Activated naive CD4-positive, alpha-beta T cell treated with anti-CD3 and anti-CD28 coated beads, Interleukin-2, amount 50 U/mL, for 24 hours (primary cell): ENCODE data around the gene GAB4.
A peak's percentile ranks its signal among the peaks of the same experiment; 100 is the strongest.
"Not testable (repeated sequence)": the region's sequence is repeated elsewhere in the genome, so short reads cannot be mapped to it uniquely, and the experiment has no call there.

Experiments
- H3K27ac Mint-ChIP-seq: one replicate; pipeline ENCODE4 v1.8.0; 2021; ENCODE audit warnings: mild to moderate bottlenecking, mixed read lengths
- H3K27me3 Mint-ChIP-seq: one replicate; pipeline ENCODE4 v1.8.0; 2021; ENCODE audit warnings: mixed read lengths
- H3K36me3 Mint-ChIP-seq: one replicate; pipeline ENCODE4 v1.8.0; 2021; ENCODE audit warnings: mixed read lengths
- H3K4me1 Mint-ChIP-seq: one replicate; pipeline ENCODE4 v1.8.0; 2021; ENCODE audit warnings: mixed read lengths
- H3K4me3 Mint-ChIP-seq: one replicate; pipeline ENCODE4 v1.8.0; 2021; ENCODE audit warnings: mild to moderate bottlenecking, mixed read lengths
- H3K9me3 Mint-ChIP-seq: one replicate; pipeline ENCODE4 v1.8.0; 2021; ENCODE audit warnings: mixed read lengths

The GAB4 gene

GRCh38 chr22:16955081-16955480 lies 52.9 kb downstream of the GAB4 start:
- no peaks in the 10 kb centered on the region for H3K9me3 Mint-ChIP-seq
- no peaks in the 10 kb centered on the region for H3K36me3 Mint-ChIP-seq
- peaks cover 14% of the 10 kb centered on the region for H3K4me1 Mint-ChIP-seq
- H3K27ac Mint-ChIP-seq, result no peak overlapping the region
- H3K4me3 Mint-ChIP-seq, result no peak overlapping the region
- H3K27me3 Mint-ChIP-seq, result no peaks in the 10 kb centered on the region

- Mint-ChIP-seq H3K27ac (no peak overlapping the region), H3K4me1 (peaks cover 25% of the 10 kb centered on the region), H3K4me3 (no peak overlapping the region), H3K9me3 (no peaks in the 10 kb centered on the region), H3K27me3 (no peaks in the 10 kb centered on the region), H3K36me3 (no peaks in the 10 kb centered on the region)
Observed at GRCh38 chr22:16954060-16954403, 54.0 kb downstream of the GAB4 start.

- Mint-ChIP-seq H3K4me1 (peaks cover 28% of the 10 kb centered on the region), H3K27me3 (no peaks in the 10 kb centered on the region), H3K27ac (no peak overlapping the region), H3K36me3 (no peaks in the 10 kb centered on the region), H3K9me3 (no peaks in the 10 kb centered on the region), H3K4me3 (no peak overlapping the region)
Observed at GRCh38 chr22:16953206-16954059, 54.6 kb downstream of the GAB4 start.

GRCh38 chr22:16949561-16949960 lies 58.5 kb downstream of the GAB4 start:
- no peaks in the 10 kb centered on the region for H3K27me3 Mint-ChIP-seq
- no peak overlapping the region for H3K4me3 Mint-ChIP-seq
- H3K9me3 Mint-ChIP-seq, result no peaks in the 10 kb centered on the region
- H3K36me3 Mint-ChIP-seq, result no peaks in the 10 kb centered on the region
- peak overlapping the region; percentile 15 for H3K27ac Mint-ChIP-seq
- H3K4me1 Mint-ChIP-seq, result peaks cover 16% of the 10 kb centered on the region

GRCh38 chr22:16937811-16938210 lies 70.2 kb downstream of the GAB4 start:
- H3K4me1 Mint-ChIP-seq, result no peaks in the 10 kb centered on the region
- H3K27ac Mint-ChIP-seq, result no peak overlapping the region
- H3K27me3 Mint-ChIP-seq, result peaks cover 3% of the 10 kb centered on the region
- H3K4me3 Mint-ChIP-seq, result no peak overlapping the region
- no peaks in the 10 kb centered on the region for H3K9me3 Mint-ChIP-seq
- H3K36me3 Mint-ChIP-seq, result no peaks in the 10 kb centered on the region

GRCh38 chr22:16937209-16937608 lies 70.8 kb downstream of the GAB4 start:
- not testable (repeated sequence) for H3K4me1 Mint-ChIP-seq, H3K27me3 Mint-ChIP-seq, H3K4me3 Mint-ChIP-seq, H3K36me3 Mint-ChIP-seq, H3K27ac Mint-ChIP-seq, H3K9me3 Mint-ChIP-seq

GRCh38 chr22:16936625-16937024 lies 71.4 kb downstream of the GAB4 start:
- Mint-ChIP-seq H3K4me1 (no peaks in the 10 kb centered on the region), H3K27me3 (peaks cover 11% of the 10 kb centered on the region), H3K9me3 (no peaks in the 10 kb centered on the region), H3K36me3 (no peaks in the 10 kb centered on the region), H3K4me3 (no peak overlapping the region), H3K27ac (no peak overlapping the region)

- Mint-ChIP-seq H3K36me3 (no peaks in the 10 kb centered on the region), H3K9me3 (no peaks in the 10 kb centered on the region), H3K4me3 (no peak overlapping the region), H3K27me3 (peaks cover 18% of the 10 kb centered on the region), H3K27ac (no peak overlapping the region), H3K4me1 (no peaks in the 10 kb centered on the region)
Observed at GRCh38 chr22:16935209-16935608, 72.8 kb downstream of the GAB4 start.

GRCh38 chr22:16933291-16934282 lies 74.4 kb downstream of the GAB4 start:
- H3K4me1 Mint-ChIP-seq, result no peaks in the 10 kb centered on the region
- H3K27ac Mint-ChIP-seq, result no peak overlapping the region
- H3K9me3 Mint-ChIP-seq, result no peaks in the 10 kb centered on the region
- H3K27me3 Mint-ChIP-seq, result peaks cover 23% of the 10 kb centered on the region
- H3K4me3 Mint-ChIP-seq, result no peak overlapping the region
- no peaks in the 10 kb centered on the region for H3K36me3 Mint-ChIP-seq

GRCh38 chr22:16932577-16932976 lies 75.4 kb downstream of the GAB4 start:
- Mint-ChIP-seq H3K9me3 (no peaks in the 10 kb centered on the region), H3K27me3 (peaks cover 29% of the 10 kb centered on the region), H3K4me1 (no peaks in the 10 kb centered on the region)

GRCh38 chr22:16925407-16925966 lies 82.5 kb downstream of the GAB4 start:
- H3K27me3 Mint-ChIP-seq, result peaks cover 26% of the 10 kb centered on the region
- H3K4me3 Mint-ChIP-seq, result no peak overlapping the region
- no peaks in the 10 kb centered on the region for H3K4me1 Mint-ChIP-seq
- H3K9me3 Mint-ChIP-seq, result no peaks in the 10 kb centered on the region
- no peak overlapping the region for H3K27ac Mint-ChIP-seq
- H3K36me3 Mint-ChIP-seq, result no peaks in the 10 kb centered on the region

More at GRCh38 chr22:16932577-16932976, 75.4 kb downstream of the GAB4 start:
- H3K27ac Mint-ChIP-seq, result no peak overlapping the region
- no peaks in the 10 kb centered on the region for H3K36me3 Mint-ChIP-seq
- no peak overlapping the region for H3K4me3 Mint-ChIP-seq

- peaks cover 14% of the 10 kb centered on the region for H3K27me3 Mint-ChIP-seq
- no peaks in the 10 kb centered on the region for H3K36me3 Mint-ChIP-seq
- H3K4me3 Mint-ChIP-seq, result no peak overlapping the region
- no peaks in the 10 kb centered on the region for H3K9me3 Mint-ChIP-seq
- no peaks in the 10 kb centered on the region for H3K4me1 Mint-ChIP-seq
- H3K27ac Mint-ChIP-seq, result no peak overlapping the region
Observed at GRCh38 chr22:16922706-16923105, 85.3 kb downstream of the GAB4 start.

- H3K36me3 Mint-ChIP-seq, result no peaks in the 10 kb centered on the region
- no peak overlapping the region for H3K27ac Mint-ChIP-seq
- no peaks in the 10 kb centered on the region for H3K9me3 Mint-ChIP-seq
- H3K4me1 Mint-ChIP-seq, result peaks cover 5% of the 10 kb centered on the region
- H3K4me3 Mint-ChIP-seq, result no peak overlapping the region
- H3K27me3 Mint-ChIP-seq, result peaks cover 18% of the 10 kb centered on the region
Observed at GRCh38 chr22:16922076-16922475, 85.9 kb downstream of the GAB4 start.

GRCh38 chr22:16917144-16918003 lies 90.6 kb downstream of the GAB4 start:
- Mint-ChIP-seq H3K36me3 (no peaks in the 10 kb centered on the region), H3K27me3 (peaks cover 12% of the 10 kb centered on the region), H3K9me3 (no peaks in the 10 kb centered on the region), H3K4me3 (no peak overlapping the region), H3K27ac (no peak overlapping the region), H3K4me1 (peaks cover 5% of the 10 kb centered on the region)

GRCh38 chr22:16915701-16916100 lies 92.3 kb downstream of the GAB4 start:
- Mint-ChIP-seq H3K9me3 (no peaks in the 10 kb centered on the region), H3K4me1 (peaks cover 5% of the 10 kb centered on the region), H3K27ac (no peak overlapping the region), H3K4me3 (no peak overlapping the region), H3K27me3 (peaks cover 6% of the 10 kb centered on the region), H3K36me3 (no peaks in the 10 kb centered on the region)
